DOHH2 (cell line): Measurements from ENCODE around the gene CCL23.

Experiments used
- H3F3A ChIP-seq: fragments of 200-600 bp; sonication (generic), shearing (Covaris generic); 2 replicates; pipeline ENCODE4 v1.6.0; 2016; ENCODE audit warnings: antibody characterized with exemption, mild to moderate bottlenecking; ENCODE audit not compliant: control insufficient read depth, insufficient read depth
- H3K27ac ChIP-seq: fragments of 200-600 bp; sonication (generic); 2 replicates; pipeline ENCODE4 v1.5.1; 2014; ENCODE audit warnings: low read depth, mild to moderate bottlenecking, low read length, moderate library complexity
- H3K27me3 ChIP-seq: fragments of 200-600 bp; sonication (generic); 2 replicates; pipeline ENCODE4 v1.6.1; 2014; ENCODE audit warnings: mild to moderate bottlenecking, low read length, mixed read lengths; ENCODE audit not compliant: control insufficient read depth
- H3K36me3 ChIP-seq: fragments of 200-600 bp; sonication (generic); 2 replicates; pipeline ENCODE4 v1.6.1; 2014; ENCODE audit warnings: mild to moderate bottlenecking, low read length, moderate library complexity, mixed read lengths; ENCODE audit not compliant: control insufficient read depth
- H3K4me1 ChIP-seq: fragments of 200-600 bp; sonication (generic); 2 replicates; pipeline ENCODE4 v1.6.1; 2014; ENCODE audit warnings: mild to moderate bottlenecking, low read length, mixed read lengths; ENCODE audit not compliant: control insufficient read depth
- H3K4me2 ChIP-seq: fragments of 200-600 bp; sonication (generic); 2 replicates; pipeline ENCODE4 v1.6.0; 2014; ENCODE audit warnings: mild to moderate bottlenecking, low read length, moderate library complexity
- H3K4me3 ChIP-seq: fragments of 200-600 bp; sonication (generic); 2 replicates; pipeline ENCODE4 v1.5.1; 2014; ENCODE audit warnings: mild to moderate bottlenecking, low read length, mixed read lengths
- H3K79me2 ChIP-seq: fragments of 200-600 bp; sonication (generic); 2 replicates; pipeline ENCODE4 v1.6.1; 2014; ENCODE audit warnings: mild to moderate bottlenecking, low read length, mixed read lengths; ENCODE audit not compliant: control insufficient read depth
- H3K9me2 ChIP-seq: fragments of 200-600 bp; sonication (generic); replicated peaks from 2 replicates; pipeline ENCODE4 v1.6.1; 2014; ENCODE audit warnings: mild to moderate bottlenecking, low read length, mixed read lengths; ENCODE audit not compliant: control insufficient read depth
- H3K9me3 ChIP-seq: fragments of 200-600 bp; sonication (generic); 2 replicates; pipeline ENCODE4 v1.6.1; 2014; ENCODE audit warnings: antibody characterized with exemption, low read length, mixed read lengths; ENCODE audit not compliant: control insufficient read depth, insufficient read depth
- H4K20me1 ChIP-seq: fragments of 200-600 bp; sonication (generic); 2 replicates; pipeline ENCODE4 v1.6.0; 2014; ENCODE audit warnings: low read depth, mild to moderate bottlenecking, antibody characterized with exemption, low read length, moderate library complexity; ENCODE audit not compliant: control insufficient read depth, insufficient read depth
- EZH2phosphoT487 ChIP-seq: fragments of 200-600 bp; sonication (generic); IDR thresholded peaks from 2 replicates; pipeline ENCODE4 v1.6.1; 2017; ENCODE audit warnings: borderline replicate concordance, mild to moderate bottlenecking, antibody characterized with exemption, low read length, moderate library complexity, mixed read lengths
- TF ChIP-seq, protein P1 (sequence below): fragments of 200-600 bp; sonication (generic); IDR thresholded peaks from one replicate; pipeline ENCODE4 v1.5.1; 2014; ENCODE audit warnings: antibody characterized with exemption, mild to moderate bottlenecking, low read depth, low read length; ENCODE audit not compliant: poor library complexity, severe bottlenecking

The CCL23 gene

GRCh38 chr17:35965272-35965671, 52.5 kb downstream of the CCL23 start:
- no peaks in the 10 kb centered on the region for H4K20me1 ChIP-seq
- no peaks in the 10 kb centered on the region for H3K36me3 ChIP-seq
- no peak overlapping the region for H3K4me2 ChIP-seq
- H3K4me1 ChIP-seq = no peaks in the 10 kb centered on the region
- no peaks in the 10 kb centered on the region for H3K9me2 ChIP-seq
- no peaks in the 10 kb centered on the region for H3K9me3 ChIP-seq
- no peaks in the 10 kb centered on the region for H3K79me2 ChIP-seq
- TF ChIP-seq, protein P1, sequence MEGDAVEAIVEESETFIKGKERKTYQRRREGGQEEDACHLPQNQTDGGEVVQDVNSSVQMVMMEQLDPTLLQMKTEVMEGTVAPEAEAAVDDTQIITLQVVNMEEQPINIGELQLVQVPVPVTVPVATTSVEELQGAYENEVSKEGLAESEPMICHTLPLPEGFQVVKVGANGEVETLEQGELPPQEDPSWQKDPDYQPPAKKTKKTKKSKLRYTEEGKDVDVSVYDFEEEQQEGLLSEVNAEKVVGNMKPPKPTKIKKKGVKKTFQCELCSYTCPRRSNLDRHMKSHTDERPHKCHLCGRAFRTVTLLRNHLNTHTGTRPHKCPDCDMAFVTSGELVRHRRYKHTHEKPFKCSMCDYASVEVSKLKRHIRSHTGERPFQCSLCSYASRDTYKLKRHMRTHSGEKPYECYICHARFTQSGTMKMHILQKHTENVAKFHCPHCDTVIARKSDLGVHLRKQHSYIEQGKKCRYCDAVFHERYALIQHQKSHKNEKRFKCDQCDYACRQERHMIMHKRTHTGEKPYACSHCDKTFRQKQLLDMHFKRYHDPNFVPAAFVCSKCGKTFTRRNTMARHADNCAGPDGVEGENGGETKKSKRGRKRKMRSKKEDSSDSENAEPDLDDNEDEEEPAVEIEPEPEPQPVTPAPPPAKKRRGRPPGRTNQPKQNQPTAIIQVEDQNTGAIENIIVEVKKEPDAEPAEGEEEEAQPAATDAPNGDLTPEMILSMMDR = no peak
- TF ChIP-seq EZH2phosphoT487 = no peak
- H3K27ac ChIP-seq = no peak overlapping the region
- no peaks in the 10 kb centered on the region for H3F3A ChIP-seq
- peaks cover 3% of the 10 kb centered on the region; the same call in 1 of the 2 replicates for H3K27me3 ChIP-seq
- H3K4me3 ChIP-seq = no peak overlapping the region

- H3K4me1 ChIP-seq = no peaks in the 10 kb centered on the region
- H3K79me2 ChIP-seq = no peaks in the 10 kb centered on the region
- no peaks in the 10 kb centered on the region for H3K9me2 ChIP-seq
- H3K27me3 ChIP-seq = peaks cover 5% of the 10 kb centered on the region; the same call in 1 of the 2 replicates
- H3F3A ChIP-seq = no peaks in the 10 kb centered on the region
- no peak overlapping the region for H3K4me2 ChIP-seq
- no peak overlapping the region for H3K27ac ChIP-seq
- H3K36me3 ChIP-seq = no peaks in the 10 kb centered on the region
- TF ChIP-seq, protein P1 = no peak
- H3K9me3 ChIP-seq = no peaks in the 10 kb centered on the region
- H3K4me3 ChIP-seq = no peak overlapping the region
- H4K20me1 ChIP-seq = no peaks in the 10 kb centered on the region
Observed at GRCh38 chr17:35963663-35964062, 54.1 kb downstream of the CCL23 start.
